ENCODE data around the gene RARB. TPM values are rescaled to one million over a fixed set of nuclear protein-coding genes. Genes with fewer than 3 reads are reported as not detected.

The RARB gene
- total and polyA plus RNA-seq, 11 donors = 4.3 to 21.0 (median 16.3) TPM

DNA sequence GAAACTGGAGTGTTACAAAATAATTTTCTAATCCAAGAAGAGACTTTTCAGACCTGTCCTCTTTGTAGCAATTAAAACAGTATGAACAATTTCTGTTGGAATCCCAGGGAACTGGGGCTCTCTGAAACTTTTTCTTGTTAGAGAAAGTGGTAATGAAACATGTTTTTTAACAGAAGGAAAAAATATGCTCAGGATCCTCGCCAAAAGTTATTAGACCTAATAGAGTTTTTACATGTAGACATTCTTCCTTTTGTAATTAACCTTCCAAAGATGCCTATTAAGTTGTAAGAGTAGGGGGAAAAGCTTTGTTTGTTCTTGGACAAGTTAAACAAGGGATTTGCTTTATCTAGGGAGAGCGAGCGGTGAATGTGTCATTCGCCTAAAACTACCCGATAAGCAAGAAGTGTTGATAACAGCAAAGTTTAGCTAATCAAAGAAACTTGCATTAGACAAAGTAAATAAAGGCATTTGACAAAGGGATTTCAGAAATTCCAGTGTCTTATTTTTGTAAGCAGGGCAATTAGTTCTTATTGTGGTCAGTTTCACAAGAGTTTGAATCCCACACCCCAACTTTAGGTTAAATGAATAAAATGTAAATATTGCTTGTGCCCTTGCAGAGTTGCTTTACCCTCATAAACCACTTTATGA, 2.3 kb downstream of the RARB start:
- Histone ChIP-seq H3K27ac (peak overlapping the region; percentile 86 to 98 (median 93)), H3K4me3 (peak overlapping the region; percentile 55 to 78 (median 62)), H3K4me1 (peaks cover 0 to 46% (median 24%) of the 10 kb centered on the region in 12 donors), H3K9me3 (no peaks in the 10 kb centered on the region), H3K27me3 (peaks cover 0 to 9% (median 0%) of the 10 kb centered on the region in 9 donors), H3K36me3 (no peaks in the 10 kb centered on the region)
- intact Hi-C loops (cut with DNase I) = loop anchor here in 6 of 10 donors (2.0 to 10.0 kb wide), 5 partner anchors 24 to 162 kb away; no protein-coding TSS in a partner anchor
- DNase-seq = no peak
- 9 to 11% (median 10%) methylated on average over 5 of the region's 5 CpGs for WGBS, 4 donors
- no peak for ATAC-seq
- TF ChIP-seq, protein P1, sequence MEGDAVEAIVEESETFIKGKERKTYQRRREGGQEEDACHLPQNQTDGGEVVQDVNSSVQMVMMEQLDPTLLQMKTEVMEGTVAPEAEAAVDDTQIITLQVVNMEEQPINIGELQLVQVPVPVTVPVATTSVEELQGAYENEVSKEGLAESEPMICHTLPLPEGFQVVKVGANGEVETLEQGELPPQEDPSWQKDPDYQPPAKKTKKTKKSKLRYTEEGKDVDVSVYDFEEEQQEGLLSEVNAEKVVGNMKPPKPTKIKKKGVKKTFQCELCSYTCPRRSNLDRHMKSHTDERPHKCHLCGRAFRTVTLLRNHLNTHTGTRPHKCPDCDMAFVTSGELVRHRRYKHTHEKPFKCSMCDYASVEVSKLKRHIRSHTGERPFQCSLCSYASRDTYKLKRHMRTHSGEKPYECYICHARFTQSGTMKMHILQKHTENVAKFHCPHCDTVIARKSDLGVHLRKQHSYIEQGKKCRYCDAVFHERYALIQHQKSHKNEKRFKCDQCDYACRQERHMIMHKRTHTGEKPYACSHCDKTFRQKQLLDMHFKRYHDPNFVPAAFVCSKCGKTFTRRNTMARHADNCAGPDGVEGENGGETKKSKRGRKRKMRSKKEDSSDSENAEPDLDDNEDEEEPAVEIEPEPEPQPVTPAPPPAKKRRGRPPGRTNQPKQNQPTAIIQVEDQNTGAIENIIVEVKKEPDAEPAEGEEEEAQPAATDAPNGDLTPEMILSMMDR (IDR thresholded peaks at IDR 0.05) = no peak

DNA sequence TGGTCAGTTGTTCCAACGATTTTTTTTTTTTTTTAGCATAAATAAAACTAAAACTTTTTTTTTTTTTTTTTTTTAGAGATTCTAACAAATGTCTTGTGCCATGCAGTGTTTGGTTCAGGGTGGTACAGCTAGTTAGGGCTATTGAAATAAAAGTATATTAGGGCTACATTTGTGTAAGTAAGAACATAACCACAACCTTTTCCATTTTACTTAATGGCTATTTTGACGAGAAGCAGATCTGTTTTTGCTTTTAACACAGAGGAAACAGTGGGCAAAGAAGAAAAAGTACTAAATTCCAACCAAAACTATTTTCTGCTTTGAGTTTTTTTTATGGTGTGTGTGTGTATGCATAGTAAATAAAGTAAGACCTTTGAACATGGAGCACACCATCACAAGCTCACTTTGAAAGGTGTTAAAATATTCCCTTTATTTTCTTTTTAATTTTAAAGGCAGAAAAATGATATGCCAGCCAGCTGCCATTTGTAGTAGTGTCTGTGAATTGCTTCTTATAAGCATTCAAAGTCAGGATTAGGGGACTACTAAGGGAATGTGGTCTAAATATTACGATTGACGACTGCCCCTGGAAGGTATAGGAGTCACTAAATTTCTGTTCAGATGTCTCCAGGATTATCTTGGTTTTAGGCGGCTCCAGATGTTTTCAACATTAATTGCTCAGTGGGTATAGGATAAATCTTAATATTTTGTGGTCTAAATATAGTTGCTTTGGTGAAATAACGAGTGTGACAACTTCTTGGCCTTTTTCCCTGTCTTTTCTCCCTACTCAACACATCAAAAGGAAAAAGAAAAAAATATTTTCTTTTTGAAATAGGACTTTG, 3.1 kb downstream of the RARB start:
- TF ChIP-seq, protein P1 (IDR thresholded peaks at IDR 0.05) = no peak
- no peak for TF ChIP-seq POLR2A (IDR thresholded peaks at IDR 0.05)
- ATAC-seq (no peak), DNase-seq (no peak)
- H3K9me3 ChIP-seq = no peaks in the 10 kb centered on the region
- peak overlapping the region; percentile 17 to 78 (median 62) for H3K4me3 ChIP-seq
- H3K27me3 ChIP-seq = peaks cover 0 to 9% (median 0%) of the 10 kb centered on the region in 9 donors
- intact Hi-C loops (cut with DNase I) = loop anchor here in 6 of 10 donors (1.0 to 10.0 kb wide), 6 partner anchors 24 to 162 kb away; no protein-coding TSS in a partner anchor
- WGBS, 4 donors = 13 to 22% (median 20%) methylated on average over 6 of the region's 6 CpGs
- peak overlapping the region; percentile 86 to 98 (median 93) for H3K27ac ChIP-seq
- no peaks in the 10 kb centered on the region for H3K36me3 ChIP-seq
- peaks cover 0 to 54% (median 25%) of the 10 kb centered on the region in 12 donors for H3K4me1 ChIP-seq

DNA sequence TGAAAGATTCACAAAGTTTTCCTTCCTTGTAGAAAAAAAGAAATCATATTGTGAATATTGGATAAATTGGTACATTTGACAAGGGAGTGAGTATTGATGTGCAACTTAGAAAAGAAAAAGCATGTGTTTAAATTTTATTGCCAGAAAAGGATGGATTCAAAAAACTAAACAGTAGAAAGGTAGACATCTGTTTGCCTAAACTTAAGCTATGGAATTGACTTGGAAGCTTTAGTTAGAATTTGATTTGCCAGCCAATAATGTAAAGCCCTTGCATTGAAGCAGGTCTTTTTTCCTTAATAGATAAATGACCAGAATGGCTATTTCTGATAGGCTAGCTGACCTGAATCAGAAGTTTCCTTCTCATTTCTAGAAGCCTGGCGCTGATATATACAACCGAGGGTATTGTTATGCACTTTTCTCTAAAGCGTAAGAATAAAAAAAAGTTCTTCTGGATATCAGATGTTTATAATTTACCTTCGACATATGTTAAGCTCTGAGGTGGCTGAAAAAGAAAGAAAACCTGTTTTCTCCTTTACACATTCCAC, 4.2 kb downstream of the RARB start:
- H3K9me3 ChIP-seq = no peaks in the 10 kb centered on the region
- peak overlapping the region in 11 of 12 donors; percentile 22 to 98 (median 92) for H3K27ac ChIP-seq
- no peaks in the 10 kb centered on the region for H3K36me3 ChIP-seq
- peaks cover 0 to 47% (median 23%) of the 10 kb centered on the region in 12 donors for H3K4me1 ChIP-seq
- ATAC-seq (no peak), DNase-seq (no peak)
- H3K27me3 ChIP-seq = peaks cover 0 to 9% (median 0%) of the 10 kb centered on the region in 9 donors
- TF ChIP-seq POLR2A (IDR thresholded peaks at IDR 0.05) = no peak
- TF ChIP-seq, protein P1 (IDR thresholded peaks at IDR 0.05) = no peak
- H3K4me3 ChIP-seq = peak overlapping the region in 9 of 12 donors; percentile 58 to 76 (median 63)
- WGBS, 4 donors = 45 to 65% (median 53%) methylated on average over 4 of the region's 4 CpGs
- intact Hi-C loops (cut with DNase I) = loop anchor here in 4 of 10 donors (5.0 to 10.0 kb wide), 3 partner anchors 35 to 73 kb away; no protein-coding TSS in a partner anchor
